Smooth muscle cell of trachea (primary cell): ENCODE measurements around the gene PLP1. TPM values are rescaled to one million over a fixed set of nuclear protein-coding genes. Genes with fewer than 3 reads are reported as not detected.

Experiments
- total RNA-seq: library from RNA; depleted of rRNA; stranded (reverse); fragments of >200 nt; gene quantifications from 2 replicates; pipeline ENCODE4 v1.2.1, GENCODE V29; 2014

PLP1 gene, protein sequence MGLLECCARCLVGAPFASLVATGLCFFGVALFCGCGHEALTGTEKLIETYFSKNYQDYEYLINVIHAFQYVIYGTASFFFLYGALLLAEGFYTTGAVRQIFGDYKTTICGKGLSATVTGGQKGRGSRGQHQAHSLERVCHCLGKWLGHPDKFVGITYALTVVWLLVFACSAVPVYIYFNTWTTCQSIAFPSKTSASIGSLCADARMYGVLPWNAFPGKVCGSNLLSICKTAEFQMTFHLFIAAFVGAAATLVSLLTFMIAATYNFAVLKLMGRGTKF
- total RNA-seq = 0.44 and 1.5 TPM in 2 replicates

GRCh38 chrX:103776546-103776945 lies at the start of gene PLP1:
Gene PLP1, plus strand, starts transcription at chrX:103776840. Its CDS starts 156 bp downstream, at chrX:103776996.

DNA sequence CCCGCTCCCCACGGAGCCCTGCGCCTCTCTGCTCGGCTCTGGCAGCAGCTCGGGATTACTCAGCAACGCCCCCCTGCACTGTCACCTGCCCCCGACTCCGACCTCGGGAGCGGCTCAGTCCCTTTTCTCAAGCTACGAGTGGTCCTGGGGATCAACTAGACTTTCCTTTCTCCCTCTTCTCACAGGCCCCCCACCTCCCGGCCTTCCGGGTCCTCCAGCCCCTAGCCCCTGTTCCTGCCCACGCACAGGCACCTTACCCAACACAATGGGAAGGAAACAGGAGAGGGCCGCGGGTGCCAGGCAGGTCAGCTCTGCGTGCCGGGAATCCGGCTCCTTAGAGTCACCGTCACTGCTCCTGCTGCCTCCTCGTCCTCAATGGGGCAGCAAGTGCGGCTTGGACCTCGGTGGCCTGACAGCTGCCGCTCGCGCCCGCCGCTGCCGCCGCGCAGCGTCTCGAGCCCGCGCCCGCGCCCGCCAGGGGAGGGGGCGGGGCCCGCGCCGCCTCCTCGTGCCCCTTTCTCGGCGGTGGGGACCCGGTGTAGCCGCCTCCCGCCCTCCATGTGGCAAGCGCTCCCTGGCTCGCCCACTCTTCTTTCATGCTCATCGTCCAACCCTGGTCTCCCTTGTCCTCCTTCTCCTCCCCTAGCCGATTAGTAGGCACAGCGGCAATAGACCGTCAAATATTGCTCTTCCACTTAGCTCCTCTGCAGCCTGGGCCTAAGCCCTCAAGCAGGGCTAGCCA lies 55.3 kb downstream of the PLP1 start, which contains the start of gene RAB9B:
RAB9B (minus strand) TSS at position 455 of the 742 bp plus-strand sequence. CDS start 6,473 bp downstream, outside the sequence.

Other genes with a start within 250 kb of the PLP1 start
- gene TCEAL4, start 191.3 kb upstream of the PLP1 start, total RNA-seq = 32.6 and 43.5 TPM in 2 replicates
- gene TCEAL3, start 168.9 kb upstream of the PLP1 start, total RNA-seq = 15.5 and 17.7 TPM in 2 replicates
- gene TCEAL1, start 147.9 kb upstream of the PLP1 start, total RNA-seq = 20.5 and 30.8 TPM in 2 replicates
- 396 and 849 TPM in 2 replicates for gene MORF4L2, start 90.1 kb upstream of the PLP1 start, total RNA-seq
- gene TMEM31, start 65.9 kb upstream of the PLP1 start, total RNA-seq = 0.17 TPM in 1 of 2 replicates, not detected in the other
- gene RAB9B, start 55.4 kb downstream of the PLP1 start, total RNA-seq = 0.66 and 0.73 TPM in 2 replicates
- gene TMSB15B, start 185.8 kb downstream of the PLP1 start, total RNA-seq = 3.0 and 9.9 TPM in 2 replicates
- not detected in 2 replicates for gene H2BW1, start 236.9 kb downstream of the PLP1 start, total RNA-seq